ENCODE data around the gene ITM2C.

DNA sequence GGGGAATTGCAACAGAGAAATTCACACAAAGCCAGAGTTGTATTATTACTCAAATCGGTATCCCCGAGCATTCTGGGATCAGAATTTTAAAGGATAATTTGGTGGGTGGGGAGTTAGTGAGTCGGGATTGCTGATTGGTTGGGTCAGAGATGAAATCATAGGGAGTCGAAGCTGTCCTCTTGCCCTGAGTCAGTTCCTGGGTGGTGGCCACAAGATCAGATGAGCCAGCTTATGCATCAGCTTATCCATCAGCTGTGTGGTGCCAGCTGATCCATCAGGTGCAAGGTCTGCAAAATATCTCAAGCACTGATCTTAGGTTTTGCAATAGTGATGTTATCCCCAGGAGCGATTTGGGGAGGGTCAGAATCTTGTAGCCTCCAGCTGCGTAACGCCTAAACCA, 34.3 kb upstream of the ITM2C start:
- TF ChIP-seq, protein P1, sequence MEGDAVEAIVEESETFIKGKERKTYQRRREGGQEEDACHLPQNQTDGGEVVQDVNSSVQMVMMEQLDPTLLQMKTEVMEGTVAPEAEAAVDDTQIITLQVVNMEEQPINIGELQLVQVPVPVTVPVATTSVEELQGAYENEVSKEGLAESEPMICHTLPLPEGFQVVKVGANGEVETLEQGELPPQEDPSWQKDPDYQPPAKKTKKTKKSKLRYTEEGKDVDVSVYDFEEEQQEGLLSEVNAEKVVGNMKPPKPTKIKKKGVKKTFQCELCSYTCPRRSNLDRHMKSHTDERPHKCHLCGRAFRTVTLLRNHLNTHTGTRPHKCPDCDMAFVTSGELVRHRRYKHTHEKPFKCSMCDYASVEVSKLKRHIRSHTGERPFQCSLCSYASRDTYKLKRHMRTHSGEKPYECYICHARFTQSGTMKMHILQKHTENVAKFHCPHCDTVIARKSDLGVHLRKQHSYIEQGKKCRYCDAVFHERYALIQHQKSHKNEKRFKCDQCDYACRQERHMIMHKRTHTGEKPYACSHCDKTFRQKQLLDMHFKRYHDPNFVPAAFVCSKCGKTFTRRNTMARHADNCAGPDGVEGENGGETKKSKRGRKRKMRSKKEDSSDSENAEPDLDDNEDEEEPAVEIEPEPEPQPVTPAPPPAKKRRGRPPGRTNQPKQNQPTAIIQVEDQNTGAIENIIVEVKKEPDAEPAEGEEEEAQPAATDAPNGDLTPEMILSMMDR (IDR thresholded peaks at IDR 0.05; ENCODE audit: low read depth, low read length, poor library complexity, severe bottlenecking) = no peak
- TF ChIP-seq EZH2phosphoT487 (IDR thresholded peaks at IDR 0.05; ENCODE audit: borderline replicate concordance, low read length) = no peak
